H1 (cell line): ENCODE results near the gene ALK. TPM values are rescaled to one million over a fixed set of nuclear protein-coding genes. Genes with fewer than 3 reads are reported as not detected.

Source experiments
- BACH1 ChIP-seq: IDR thresholded peaks from 2 replicates; pipeline ENCODE4 v1.6.1; 2012; ENCODE audit warnings: low read length, improper control_type of control experiment
- CHD2 ChIP-seq: IDR thresholded peaks from 2 replicates; pipeline ENCODE4 v1.6.1; 2012; ENCODE audit warnings: low read length, improper control_type of control experiment
- CHD7 ChIP-seq: fragments of 300-600 bp; sonication (generic); IDR thresholded peaks from 2 replicates; pipeline ENCODE4 v1.7.1; 2012; ENCODE audit warnings: low read length, moderate library complexity, mild to moderate bottlenecking, inconsistent platforms; ENCODE audit not compliant: insufficient replicate concordance
- GABPA ChIP-seq: IDR thresholded peaks from 2 replicates; pipeline ENCODE4 v1.6.1; 2011; ENCODE audit warnings: mild to moderate bottlenecking, low read length, moderate library complexity, borderline replicate concordance; ENCODE audit not compliant: insufficient read depth
- PHF8 ChIP-seq: fragments of 200-600 bp; sonication (generic); conservative IDR thresholded peaks from 2 replicates; pipeline ENCODE4 v1.7.1; 2012; ENCODE audit warnings: low read depth, mild to moderate bottlenecking, inconsistent platforms, low read length, moderate library complexity
- RAD21 ChIP-seq, 2 experiments: IDR thresholded peaks in 1 of 2; conservative IDR thresholded peaks in 1 of 2; 2 replicates each; pipeline ENCODE4 v1.6.1; 2011; ENCODE audit warnings: low read depth in 2 of 2, low read length in 2 of 2, improper control_type of control experiment in 1 of 2, inconsistent platforms in 1 of 2, mild to moderate bottlenecking in 1 of 2, moderate library complexity in 1 of 2
- RNF2 ChIP-seq: fragments of 200-900, 300-1000 bp; sonication (generic); IDR thresholded peaks from 2 replicates; pipeline ENCODE4 v1.7.1; 2016; ENCODE audit warnings: borderline replicate concordance, low read depth, mild to moderate bottlenecking, antibody characterized with exemption, low read length; ENCODE audit not compliant: poor library complexity, severe bottlenecking; ENCODE audit errors: missing control alignments
- TBP ChIP-seq: IDR thresholded peaks from 2 replicates; pipeline ENCODE4 v1.6.1; 2011; ENCODE audit warnings: low read depth, low read length, improper control_type of control experiment
- ZNF274 ChIP-seq: IDR thresholded peaks from 2 replicates; pipeline ENCODE4 v1.7.0; 2012; ENCODE audit warnings: low read length, borderline replicate concordance; ENCODE audit errors: extremely low read depth
- polyA plus RNA-seq, 7 experiments: library from polyadenylated mRNA; depleted of rRNA in 3 of 7; stranded (reverse) in 5 of 7; unstranded in 2 of 7; fragments of >200 nt in 5 of 7; fragments of 200-250 nt in 2 of 7; gene quantifications; 1 replicate in 5 of 7; 2 replicates in 1 of 7; 4 replicates in 1 of 7; pipeline versions ENCODE4 v1.2.1 to v1.2.3, GENCODE V29; 2011 to 2013; ENCODE audit warnings: missing spikeins in 2 of 7, mixed read lengths in 2 of 7
- total RNA-seq: library from RNA; stranded (reverse); fragmentation: NEBNext Ultra II Directional; extraction: Animal tissue kit (Norgen Biotek cat#: 25700); gene quantifications from 2 replicates; pipeline ENCODE4 v1.2.1, GENCODE V29; 2021

Gene ALK
- total and polyA plus RNA-seq, 2 of the 8 experiments (the other 6 are each of a cell fraction or from before 2014, with no cell fraction given), result 0.02 to 0.09 TPM

DNA sequence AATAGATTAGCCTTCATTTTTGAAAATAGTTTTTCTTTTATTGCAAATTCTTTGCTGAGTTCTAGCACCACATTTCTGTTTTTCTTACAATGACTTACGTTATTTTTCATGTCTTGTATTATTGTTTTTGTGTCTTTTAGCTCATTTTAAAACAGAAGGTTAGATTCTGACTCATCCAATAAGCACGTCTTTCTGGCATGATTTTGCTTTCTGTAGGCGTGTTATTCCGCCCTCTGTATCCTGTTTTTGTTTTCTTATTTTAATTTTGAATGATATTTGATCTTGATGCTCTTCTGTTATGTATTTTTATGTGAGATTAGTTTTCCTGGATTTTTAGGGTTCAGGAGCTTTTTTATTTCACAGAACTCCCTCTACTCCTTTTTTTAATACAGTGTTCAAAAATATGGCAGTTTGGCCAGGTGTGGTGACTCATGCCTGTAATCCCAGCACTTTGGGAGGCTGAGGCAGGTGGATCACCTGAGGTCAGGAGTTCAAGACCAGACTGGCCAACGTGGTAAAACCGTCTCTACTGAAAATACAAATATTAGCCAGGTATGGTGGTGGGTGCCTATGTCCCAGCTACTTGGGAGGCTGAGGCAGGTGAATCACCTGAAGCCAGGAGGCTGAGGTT lies 661.1 kb downstream of the ALK start (continued):
- no peak for TF ChIP-seq CHD7
- TF ChIP-seq RNF2, result no peak
- TF ChIP-seq TBP, result no peak
- TF ChIP-seq ZNF274, result no peak
- no peak for TF ChIP-seq GABPA
- TF ChIP-seq BACH1, result no peak
- no peak for TF ChIP-seq RAD21 (IDR thresholded peaks at IDR 0.05 in 1 of 2, conservative IDR thresholded peaks at IDR 0.05 in 1 of 2; ENCODE audit: low read depth in 2 of 2, low read length in 2 of 2)
- no peak for TF ChIP-seq CHD2
- no peak for TF ChIP-seq PHF8
